Calu3 (cell line): ENCODE measurements around the gene MZF1. TPM values are rescaled to one million over a fixed set of nuclear protein-coding genes. Genes with fewer than 3 reads are reported as not detected.

Source experiments
- BruUV-seq: library from RNA; stranded (reverse); fragments of 400-500 nt; replicated peaks from 2 replicates; lab custom pipeline; 2021; lab: Mats Ljungman, UMichigan
- CTCF ChIA-PET: fragments of 300-600 bp; sonication (Branson Sonifier 250); formaldehyde crosslinking; loops from one replicate; lab custom pipeline; 2022; ENCODE audit warnings: antibody characterized with exemption; lab: Charles Lee
- DNase-seq: peaks from one replicate; pipeline ENCODE4 v3.0.0; 2022
- H3K27ac Mint-ChIP-seq: one replicate; pipeline ENCODE4 v1.8.0; 2022; ENCODE audit warnings: mixed read lengths; ENCODE audit not compliant: unreplicated experiment
- H3K27me3 Mint-ChIP-seq: one replicate; pipeline ENCODE4 v1.8.0; 2022; ENCODE audit warnings: mixed read lengths; ENCODE audit not compliant: unreplicated experiment
- H3K36me3 Mint-ChIP-seq: one replicate; pipeline ENCODE4 v1.8.0; 2022; ENCODE audit warnings: mild to moderate bottlenecking, moderate library complexity, mixed read lengths; ENCODE audit not compliant: insufficient read depth, unreplicated experiment
- H3K4me1 Mint-ChIP-seq: one replicate; pipeline ENCODE4 v1.8.0; 2022; ENCODE audit warnings: mild to moderate bottlenecking, low read depth, mixed read lengths; ENCODE audit not compliant: unreplicated experiment
- H3K4me3 Mint-ChIP-seq: one replicate; pipeline ENCODE4 v1.8.0; 2022; ENCODE audit warnings: mild to moderate bottlenecking, low read depth, moderate library complexity, mixed read lengths; ENCODE audit not compliant: unreplicated experiment
- H3K9me3 Mint-ChIP-seq: one replicate; pipeline ENCODE4 v1.8.0; 2022; ENCODE audit warnings: low read depth, mixed read lengths; ENCODE audit not compliant: unreplicated experiment
- CTCF ChIP-seq: fragments of 200-600 bp; IDR thresholded peaks from one replicate; pipeline ENCODE4 v1.8.0; 2022; ENCODE audit warnings: antibody characterized with exemption; ENCODE audit not compliant: unreplicated experiment
- intact Hi-C: fragments of 100-400 bp; cut with micrococcal nuclease; formaldehyde crosslinking; loops from one replicate; pipeline ENCODE4 v1.10.0; 2022; ENCODE audit not compliant: unreplicated experiment
- total RNA-seq: library from RNA; stranded (reverse); gene quantifications from 2 replicates; pipeline ENCODE4 v1.2.3, GENCODE V29; 2022

MZF1 gene
- total RNA-seq, 1 experiment from 2014 or later: 31.8 TPM

DNA sequence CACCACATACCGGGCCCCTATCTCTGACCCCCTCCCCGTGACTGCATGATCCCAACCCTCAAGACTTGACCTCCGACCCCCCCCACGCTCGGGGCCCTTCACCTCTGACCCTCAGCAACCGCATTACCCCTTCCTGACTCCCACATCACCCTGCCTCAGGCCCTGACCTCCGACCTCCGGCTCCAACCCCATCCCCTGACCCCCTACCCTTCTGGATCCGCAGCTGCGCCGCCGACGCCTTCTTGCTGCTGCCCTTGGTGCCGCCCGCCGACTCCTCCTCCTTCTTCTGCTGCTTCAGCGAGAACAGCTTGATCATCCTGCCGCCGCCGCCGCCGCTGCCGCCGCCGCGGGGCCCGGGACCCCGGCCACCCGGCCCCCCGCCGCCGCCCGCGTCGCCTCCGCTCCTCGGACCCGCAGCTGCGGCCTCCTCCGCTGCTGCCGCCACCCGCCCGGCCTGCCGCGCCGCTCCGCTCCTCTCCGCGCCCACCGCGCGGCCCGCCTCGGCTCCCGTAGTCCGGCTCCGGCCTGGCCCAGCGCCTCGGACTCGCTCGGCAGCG is 15.0 kb downstream of the MZF1 start, which contains the start of gene UBE2M:
Gene UBE2M (minus strand): TSS at position 546 of the 557 bp plus-strand sequence. CDS start 230 bp downstream, at position 316.
- H3K27me3 Mint-ChIP-seq: peaks cover 20% of the 10 kb centered on the region
- H3K4me3 Mint-ChIP-seq: peak within 1 kb of the TSS; percentile 88
- no peak for DNase-seq
- peaks cover 39% of the 10 kb centered on the region for H3K4me1 Mint-ChIP-seq
- peak within 1 kb of the TSS; percentile 93 for H3K27ac Mint-ChIP-seq
- no peaks in the 10 kb centered on the region for H3K9me3 Mint-ChIP-seq
- intact Hi-C loops: no loop called here
- CTCF ChIA-PET: interaction anchor here (2.3 kb wide), 1 partner anchor 38 kb away, joined by 7 read pairs; the partner anchor contains the start of gene ZBTB45
- TF ChIP-seq CTCF: no peak
- BruUV-seq: no TSS peak
- peaks cover 97% of the 10 kb centered on the region for H3K36me3 Mint-ChIP-seq

DNA sequence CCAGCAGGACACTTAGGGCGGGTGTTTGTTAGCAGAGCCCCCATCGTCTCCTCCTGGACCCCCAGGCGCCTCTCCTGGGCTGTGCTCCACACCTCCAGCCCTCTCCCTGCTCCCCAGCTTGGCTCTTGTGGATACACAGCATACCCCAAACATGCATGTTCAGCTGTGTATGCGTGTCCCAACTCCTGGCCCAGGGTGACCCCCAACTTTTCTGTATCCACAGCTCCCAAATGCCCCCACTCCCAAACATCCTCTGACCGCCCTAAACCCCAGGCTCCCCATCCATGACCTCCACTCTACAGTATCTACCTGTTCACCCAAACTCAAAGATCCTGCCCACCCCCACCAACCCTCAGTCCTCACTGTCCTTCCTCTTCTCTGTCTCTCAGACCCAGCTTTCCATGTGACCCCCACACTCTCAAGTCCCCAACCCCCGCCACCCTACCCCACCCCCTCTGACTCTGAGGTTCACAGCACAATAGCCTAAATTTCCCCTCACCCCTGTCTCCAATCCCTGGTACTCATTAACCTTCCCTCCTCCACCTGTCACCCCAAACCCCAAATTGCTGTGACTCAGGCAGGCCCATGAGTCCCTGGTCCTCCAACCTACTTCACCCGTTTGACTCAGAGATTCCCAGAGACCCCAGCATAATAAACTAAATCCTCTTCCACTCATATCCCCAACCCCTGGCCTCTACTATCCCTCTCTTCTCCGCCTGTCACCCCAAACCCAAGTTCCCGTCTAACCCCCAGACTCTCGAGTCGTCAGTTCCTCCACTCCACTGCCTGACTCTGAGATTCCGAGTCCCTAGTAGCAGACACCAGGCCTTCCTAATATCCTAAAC is 15.7 kb downstream of the MZF1 start:
- DNase-seq: no peak
- CTCF ChIA-PET: interaction anchor here (2.3 kb wide), 1 partner anchor 37 kb away, joined by 7 read pairs; the partner anchor contains the start of gene ZBTB45
- Mint-ChIP-seq H3K27ac (peak overlapping the region; percentile 93), H3K9me3 (no peaks in the 10 kb centered on the region), H3K27me3 (peaks cover 16% of the 10 kb centered on the region), H3K36me3 (peaks cover 97% of the 10 kb centered on the region), H3K4me1 (peaks cover 39% of the 10 kb centered on the region), H3K4me3 (peak overlapping the region; percentile 88)
- intact Hi-C loops: no loop called here
- BruUV-seq: no TSS peak
- TF ChIP-seq CTCF: no peak

- TF ChIP-seq CTCF: no peak
- intact Hi-C loops: no loop called here
- H3K27me3 Mint-ChIP-seq: peaks cover 10% of the 10 kb centered on the region
- H3K4me1 Mint-ChIP-seq: peaks cover 36% of the 10 kb centered on the region
- H3K9me3 Mint-ChIP-seq: no peaks in the 10 kb centered on the region
- CTCF ChIA-PET: no interaction called here
- no peak for DNase-seq
- peak overlapping the region; percentile 93 for H3K27ac Mint-ChIP-seq
- no TSS peak for BruUV-seq
- H3K36me3 Mint-ChIP-seq: peaks cover 93% of the 10 kb centered on the region
- H3K4me3 Mint-ChIP-seq: peak overlapping the region; percentile 88
Measured at GRCh38 chr19:58556622-58557220, 16.4 kb downstream of the MZF1 start.

- TF ChIP-seq CTCF: no peak
- TSS peak; percentile 4 for BruUV-seq
- H3K36me3 Mint-ChIP-seq: peaks cover 92% of the 10 kb centered on the region
- peak overlapping the region; percentile 93 for H3K27ac Mint-ChIP-seq
- peak overlapping the region; percentile 88 for H3K4me3 Mint-ChIP-seq
- DNase-seq: no peak
- no peaks in the 10 kb centered on the region for H3K9me3 Mint-ChIP-seq
- CTCF ChIA-PET: interaction anchor here (1.4 kb wide), 1 partner anchor 36 kb away, joined by 6 read pairs; the partner anchor contains the start of gene ZBTB45
- peaks cover 29% of the 10 kb centered on the region for H3K4me1 Mint-ChIP-seq
- intact Hi-C loops: no loop called here
- peaks cover 4% of the 10 kb centered on the region for H3K27me3 Mint-ChIP-seq
Measured at GRCh38 chr19:58555920-58556621, 17.1 kb downstream of the MZF1 start.
